BE2C (cell line): Measurements from ENCODE around the gene PLBD1.

ENCODE experiments used
- DNase-seq: peaks from one replicate; pipeline ENCODE4 v3.0.0-alpha.2; 2020
- H3K27me3 ChIP-seq: fragments of 250-450 bp; sonication (Bioruptor Pico); 2 replicates; pipeline ENCODE4 v1.5.1; 2020; ENCODE audit warnings: mild to moderate bottlenecking
- H3K36me3 ChIP-seq: fragments of 250-450 bp; sonication (Bioruptor Pico); 2 replicates; pipeline ENCODE4 v1.5.1; 2020; ENCODE audit warnings: mild to moderate bottlenecking
- H3K4me1 ChIP-seq: fragments of 250-450 bp; sonication (Bioruptor Pico); 2 replicates; pipeline ENCODE4 v1.5.1; 2020
- H3K4me3 ChIP-seq: 2 replicates; pipeline ENCODE4 v1.5.1; 2011; ENCODE audit warnings: low read depth, low read length
- H3K9me3 ChIP-seq: fragments of 250-450 bp; sonication (Bioruptor Pico); 2 replicates; pipeline ENCODE4 v1.5.1; 2020
- TF ChIP-seq, protein P1 (sequence below): IDR thresholded peaks from 2 replicates; pipeline ENCODE4 v1.5.1; 2012; ENCODE audit warnings: mild to moderate bottlenecking, low read depth, low read length

The PLBD1 gene

DNA sequence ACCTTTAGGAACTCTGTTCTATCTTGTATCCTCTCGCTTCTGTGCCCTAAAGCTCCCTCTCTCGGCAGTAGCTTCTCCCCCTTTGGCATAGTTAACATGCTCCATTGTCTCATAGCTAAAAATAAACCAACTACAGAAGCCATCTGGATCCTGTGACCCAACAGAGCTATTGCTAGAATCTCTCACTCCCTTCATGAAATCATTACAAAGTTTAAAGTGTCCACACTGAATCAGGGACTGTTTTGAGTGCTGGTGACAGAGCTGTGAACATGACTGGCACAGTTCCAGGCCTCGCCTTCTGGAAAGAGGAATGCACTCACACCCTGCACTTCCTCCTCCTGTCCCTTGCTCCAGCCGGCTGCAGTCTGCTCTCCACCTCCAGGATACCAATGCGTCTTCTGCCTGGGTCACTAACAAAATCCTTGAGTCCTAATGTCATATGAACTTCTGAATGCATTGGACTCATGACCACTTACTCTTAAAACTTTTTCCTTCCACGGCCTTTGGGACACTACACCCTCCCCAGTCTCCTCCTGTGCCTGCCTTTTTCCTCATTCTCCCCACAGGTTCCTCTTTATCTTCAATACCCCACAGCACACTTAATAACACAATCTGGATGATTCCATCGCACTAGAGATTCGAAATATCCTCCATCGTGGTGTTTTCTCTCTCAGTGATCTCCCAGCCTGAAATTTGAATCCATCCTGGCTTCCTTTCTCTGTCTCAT is 13.2 kb downstream of the PLBD1 start:
- DNase-seq: peak; percentile 32
- Histone ChIP-seq H3K9me3 (no peaks in the 10 kb centered on the region), H3K27me3 (no peaks in the 10 kb centered on the region; the same call in 1 of the 2 replicates)

DNA sequence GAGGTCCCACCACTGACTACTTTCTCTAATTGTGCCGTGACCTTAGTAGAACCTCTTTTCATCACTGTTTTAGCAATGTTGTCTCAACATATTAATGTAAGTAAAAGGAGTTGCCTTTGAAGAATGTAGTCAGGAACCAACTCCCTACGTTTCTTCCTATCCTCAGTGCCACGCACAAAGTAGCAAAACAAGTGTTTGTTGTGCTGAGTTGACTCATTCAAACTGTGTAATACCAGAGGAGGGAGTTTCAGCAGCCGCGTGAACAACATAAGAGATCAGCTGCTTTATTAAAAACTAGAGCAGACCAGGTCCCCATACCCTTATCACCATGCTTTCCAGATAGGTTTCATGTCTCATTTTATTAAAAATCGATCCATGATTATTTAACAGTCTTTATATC is 19.1 kb downstream of the PLBD1 start:
- DNase-seq: no peak
- Histone ChIP-seq H3K4me1 (no peaks in the 10 kb centered on the region), H3K4me3 (no peak overlapping the region), H3K9me3 (no peaks in the 10 kb centered on the region), H3K36me3 (no peaks in the 10 kb centered on the region), H3K27me3 (no peaks in the 10 kb centered on the region)
- TF ChIP-seq, protein P1, sequence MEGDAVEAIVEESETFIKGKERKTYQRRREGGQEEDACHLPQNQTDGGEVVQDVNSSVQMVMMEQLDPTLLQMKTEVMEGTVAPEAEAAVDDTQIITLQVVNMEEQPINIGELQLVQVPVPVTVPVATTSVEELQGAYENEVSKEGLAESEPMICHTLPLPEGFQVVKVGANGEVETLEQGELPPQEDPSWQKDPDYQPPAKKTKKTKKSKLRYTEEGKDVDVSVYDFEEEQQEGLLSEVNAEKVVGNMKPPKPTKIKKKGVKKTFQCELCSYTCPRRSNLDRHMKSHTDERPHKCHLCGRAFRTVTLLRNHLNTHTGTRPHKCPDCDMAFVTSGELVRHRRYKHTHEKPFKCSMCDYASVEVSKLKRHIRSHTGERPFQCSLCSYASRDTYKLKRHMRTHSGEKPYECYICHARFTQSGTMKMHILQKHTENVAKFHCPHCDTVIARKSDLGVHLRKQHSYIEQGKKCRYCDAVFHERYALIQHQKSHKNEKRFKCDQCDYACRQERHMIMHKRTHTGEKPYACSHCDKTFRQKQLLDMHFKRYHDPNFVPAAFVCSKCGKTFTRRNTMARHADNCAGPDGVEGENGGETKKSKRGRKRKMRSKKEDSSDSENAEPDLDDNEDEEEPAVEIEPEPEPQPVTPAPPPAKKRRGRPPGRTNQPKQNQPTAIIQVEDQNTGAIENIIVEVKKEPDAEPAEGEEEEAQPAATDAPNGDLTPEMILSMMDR: no peak

More for the DNA sequence above, 13.2 kb downstream of the PLBD1 start:
- TF ChIP-seq, protein P1: no peak; the same call in 1 of the 2 replicates
- H3K36me3 ChIP-seq: no peaks in the 10 kb centered on the region
- no peak overlapping the region for H3K4me3 ChIP-seq
- no peaks in the 10 kb centered on the region for H3K4me1 ChIP-seq

DNA sequence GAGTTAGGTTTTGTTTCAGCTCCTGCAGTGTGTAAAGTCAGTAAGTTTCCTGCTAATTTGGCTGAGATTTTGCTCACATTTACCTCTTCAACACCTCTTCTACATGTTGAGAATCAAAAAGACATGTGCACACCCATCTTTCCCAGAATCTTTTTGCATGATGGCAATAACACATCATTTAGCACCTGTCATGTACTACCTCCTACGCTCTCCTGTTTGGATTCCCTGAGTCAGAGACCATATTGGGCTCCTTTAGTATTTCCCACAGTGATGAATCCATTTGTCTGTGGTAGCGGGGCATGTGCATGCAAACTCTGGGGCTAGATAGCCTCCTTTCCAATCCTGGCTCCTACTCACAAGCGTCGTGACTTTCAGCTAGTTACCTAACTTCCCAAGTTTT is 20.1 kb downstream of the PLBD1 start:
- Histone ChIP-seq H3K27me3 (no peaks in the 10 kb centered on the region), H3K4me1 (no peaks in the 10 kb centered on the region), H3K4me3 (no peak overlapping the region), H3K36me3 (no peaks in the 10 kb centered on the region), H3K9me3 (no peaks in the 10 kb centered on the region)
- TF ChIP-seq, protein P1: no peak
- DNase-seq: no peak

DNA sequence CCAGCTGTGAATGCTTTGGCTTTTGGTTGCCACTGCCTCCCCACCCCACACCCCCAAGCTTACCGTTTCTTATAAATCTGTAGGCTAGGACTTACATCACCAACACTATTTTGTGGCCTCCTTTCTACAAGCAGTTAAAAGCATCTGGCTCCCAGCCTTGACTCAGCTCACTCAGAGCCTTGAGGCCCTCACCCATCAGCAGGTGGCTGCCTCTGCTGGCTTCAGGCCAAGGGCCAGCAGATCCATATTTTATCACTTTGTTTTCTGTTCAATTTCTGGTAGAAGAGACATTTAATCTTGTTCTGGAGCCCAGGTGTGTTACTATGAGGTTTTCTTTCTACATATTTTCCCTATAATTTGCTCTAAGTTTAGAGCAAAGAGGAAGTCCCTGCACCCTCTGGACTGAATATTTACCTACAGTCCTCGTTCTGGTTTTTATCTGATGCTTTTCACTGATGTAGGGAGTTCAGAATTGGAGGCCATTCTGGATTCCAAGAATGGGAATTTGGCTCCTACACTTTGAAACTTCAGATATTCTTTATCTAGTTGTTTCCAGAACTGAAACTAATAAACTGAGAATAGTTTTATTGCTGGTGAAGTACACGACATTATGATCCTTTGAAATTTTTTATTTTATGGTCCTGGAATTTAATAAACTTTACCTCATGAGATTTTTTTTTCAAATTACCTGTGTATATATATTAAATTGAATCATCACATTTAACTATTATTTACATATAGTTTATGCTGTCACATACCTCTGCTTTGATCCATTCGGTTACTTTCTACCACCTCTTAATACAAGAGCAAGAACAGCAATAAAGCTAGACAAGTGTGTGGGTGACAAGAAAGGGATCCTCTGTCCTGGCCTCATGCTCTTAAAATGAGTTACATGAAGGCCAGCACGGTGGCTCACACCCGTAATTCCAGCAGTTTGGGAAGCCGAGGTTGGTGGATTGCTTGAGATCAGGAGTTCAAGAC is 22.2 kb downstream of the PLBD1 start:
- TF ChIP-seq, protein P1: no peak
- no peaks in the 10 kb centered on the region for H3K9me3 ChIP-seq
- no peaks in the 10 kb centered on the region for H3K27me3 ChIP-seq
- no peaks in the 10 kb centered on the region for H3K4me1 ChIP-seq
- no peak overlapping the region for H3K4me3 ChIP-seq
- DNase-seq: peak; percentile 30
- H3K36me3 ChIP-seq: no peaks in the 10 kb centered on the region

DNA sequence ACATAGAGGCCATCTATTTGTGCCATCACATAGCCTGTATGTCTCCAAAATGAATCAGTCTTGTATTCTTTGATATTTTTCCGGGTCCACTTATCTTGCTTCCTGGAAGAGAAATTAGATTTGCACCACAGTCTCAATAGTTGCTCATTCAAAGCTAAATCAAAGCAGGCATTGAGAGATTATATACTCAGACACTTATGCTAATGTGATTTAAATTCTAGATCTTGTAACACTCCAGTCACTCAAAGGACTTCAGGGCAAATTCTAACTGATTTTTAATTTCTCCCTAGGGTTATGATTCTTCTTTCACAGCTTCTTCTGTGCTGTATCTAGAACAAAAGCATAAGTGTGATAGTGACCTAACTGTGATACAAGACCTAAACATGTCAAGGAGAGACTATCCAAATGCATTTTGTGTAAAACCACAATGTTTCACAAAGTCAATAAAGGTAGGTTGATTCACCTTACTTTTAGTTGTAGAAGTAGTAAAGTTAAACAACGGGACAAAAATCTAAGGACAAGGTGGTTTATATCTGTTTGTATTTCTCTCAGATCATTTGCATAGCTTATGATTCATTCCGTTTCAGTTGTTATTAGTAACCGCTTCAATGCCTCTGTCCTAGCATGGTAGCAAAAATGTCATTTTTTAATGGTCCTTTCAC is 26.8 kb downstream of the PLBD1 start:
- Histone ChIP-seq H3K36me3 (no peaks in the 10 kb centered on the region), H3K4me1 (no peaks in the 10 kb centered on the region), H3K9me3 (no peaks in the 10 kb centered on the region), H3K27me3 (no peaks in the 10 kb centered on the region), H3K4me3 (no peak overlapping the region)
- no peak for DNase-seq
- TF ChIP-seq, protein P1: no peak
